Astrocyte of the spinal cord (primary cell): ENCODE measurements around the gene COL26A1.

Source experiments
- DNase-seq: peaks from one replicate; pipeline ENCODE4 v3.0.0; 2011; ENCODE audit warnings: low read depth, low spot score
- H3K4me3 ChIP-seq: 2 replicates; pipeline ENCODE4 v1.5.1; 2011; ENCODE audit warnings: low read depth, mild to moderate bottlenecking, low read length, moderate library complexity
- in situ Hi-C: cut with HindIII; loops from 2 replicates; pipeline ENCODE4 v1.10.0; 2017; ENCODE audit warnings: low sequenced_read_pairs
- TF ChIP-seq, protein P1 (sequence below): IDR thresholded peaks from 2 replicates; pipeline ENCODE4 v1.5.1; 2012; ENCODE audit warnings: low read depth, mild to moderate bottlenecking, low read length, inconsistent platforms

The COL26A1 gene

DNA sequence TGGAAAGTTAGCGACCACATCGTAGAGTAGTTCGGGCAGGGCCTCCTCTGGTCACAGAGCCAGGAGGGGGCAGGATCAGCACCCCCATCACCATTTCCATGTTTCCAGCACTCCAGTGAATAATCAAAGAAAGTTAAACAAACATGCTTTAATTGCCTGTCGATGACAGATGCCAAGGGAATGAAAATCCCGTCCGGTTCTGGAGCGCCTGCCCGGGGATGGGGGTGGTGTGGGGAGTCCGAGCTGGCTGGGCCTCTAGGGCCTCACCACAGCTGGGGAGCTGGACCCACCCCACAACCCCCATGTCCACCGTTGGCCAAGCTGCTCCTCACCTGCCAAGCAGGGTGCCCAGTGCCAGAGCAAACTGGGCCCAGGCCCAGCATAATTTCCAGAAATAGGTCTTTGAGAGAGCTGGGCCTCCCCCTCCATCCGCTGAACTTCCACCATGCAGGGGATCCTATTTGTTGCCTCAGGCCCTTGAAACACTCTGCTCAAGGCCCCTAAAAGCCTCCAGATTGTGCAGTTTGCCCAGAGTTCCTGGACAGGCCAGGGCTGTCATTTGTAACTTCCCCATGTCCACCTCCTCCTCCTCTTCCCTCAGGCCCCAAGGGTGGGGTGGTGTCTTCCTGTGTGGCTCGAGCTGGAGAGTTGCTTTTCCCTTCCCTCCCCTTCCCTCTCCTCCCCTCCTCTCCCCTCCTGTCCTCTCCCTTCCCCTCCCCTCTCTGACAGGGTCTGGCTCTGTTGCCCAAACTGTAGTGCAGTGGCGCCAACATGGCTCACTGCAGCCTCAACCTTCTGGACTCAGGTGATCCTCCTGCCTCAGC lies 165.4 kb downstream of the COL26A1 start:
- no peak for DNase-seq
- no peak overlapping the region for H3K4me3 ChIP-seq
- in situ Hi-C loops, result no loop called here
- TF ChIP-seq, protein P1, sequence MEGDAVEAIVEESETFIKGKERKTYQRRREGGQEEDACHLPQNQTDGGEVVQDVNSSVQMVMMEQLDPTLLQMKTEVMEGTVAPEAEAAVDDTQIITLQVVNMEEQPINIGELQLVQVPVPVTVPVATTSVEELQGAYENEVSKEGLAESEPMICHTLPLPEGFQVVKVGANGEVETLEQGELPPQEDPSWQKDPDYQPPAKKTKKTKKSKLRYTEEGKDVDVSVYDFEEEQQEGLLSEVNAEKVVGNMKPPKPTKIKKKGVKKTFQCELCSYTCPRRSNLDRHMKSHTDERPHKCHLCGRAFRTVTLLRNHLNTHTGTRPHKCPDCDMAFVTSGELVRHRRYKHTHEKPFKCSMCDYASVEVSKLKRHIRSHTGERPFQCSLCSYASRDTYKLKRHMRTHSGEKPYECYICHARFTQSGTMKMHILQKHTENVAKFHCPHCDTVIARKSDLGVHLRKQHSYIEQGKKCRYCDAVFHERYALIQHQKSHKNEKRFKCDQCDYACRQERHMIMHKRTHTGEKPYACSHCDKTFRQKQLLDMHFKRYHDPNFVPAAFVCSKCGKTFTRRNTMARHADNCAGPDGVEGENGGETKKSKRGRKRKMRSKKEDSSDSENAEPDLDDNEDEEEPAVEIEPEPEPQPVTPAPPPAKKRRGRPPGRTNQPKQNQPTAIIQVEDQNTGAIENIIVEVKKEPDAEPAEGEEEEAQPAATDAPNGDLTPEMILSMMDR, result no peak

DNA sequence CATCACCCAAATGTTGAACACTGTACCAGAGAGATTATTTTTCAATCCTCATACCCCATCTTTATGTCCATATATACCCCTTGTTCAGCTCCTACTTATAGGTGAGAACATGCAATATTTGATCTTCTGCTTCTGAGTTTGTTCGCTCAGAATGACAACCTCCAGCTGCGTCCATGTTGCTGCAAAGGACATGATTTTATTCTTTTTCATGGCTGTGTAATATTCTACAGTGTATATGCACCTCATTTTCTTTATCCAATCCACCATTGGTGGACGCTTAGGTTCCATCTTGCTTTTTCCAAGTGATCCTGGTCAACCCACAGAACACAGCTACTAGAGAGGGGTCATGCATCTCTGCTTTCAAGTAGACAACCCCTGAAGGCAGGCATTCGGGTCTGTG lies 166.9 kb downstream of the COL26A1 start:
- H3K4me3 ChIP-seq, result no peak overlapping the region
- in situ Hi-C loops, result no loop called here
- TF ChIP-seq, protein P1, result no peak
- no peak for DNase-seq

DNA sequence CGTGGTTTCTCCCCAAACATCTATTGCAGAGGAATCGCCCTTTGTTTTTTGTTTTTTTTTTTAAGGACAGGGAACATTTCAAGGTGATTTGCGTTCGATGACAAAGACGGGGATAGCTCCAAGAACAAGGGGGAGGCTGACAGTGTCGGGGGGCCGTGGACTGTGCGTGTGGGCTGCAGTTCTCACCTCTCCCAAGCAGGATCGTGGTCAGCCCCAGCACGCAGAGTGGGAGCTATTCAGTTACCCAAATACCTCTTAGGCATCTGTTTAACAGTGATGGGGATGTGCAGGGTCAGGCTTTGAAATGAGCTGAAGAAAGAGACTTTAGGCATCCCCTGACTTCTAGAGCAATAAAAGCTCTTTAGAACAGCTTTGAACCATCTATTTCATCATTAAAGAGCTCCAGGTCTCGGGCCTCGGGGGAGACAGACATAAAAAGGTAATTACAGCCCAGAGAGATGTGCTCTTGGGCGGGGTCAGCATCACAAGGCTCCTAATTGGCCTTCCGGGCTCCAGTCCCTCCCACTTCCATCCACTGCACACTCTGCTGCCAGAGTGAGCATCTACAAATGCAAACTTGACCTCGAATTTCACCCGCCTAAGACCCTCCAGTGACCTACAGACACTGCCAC lies 169.2 kb downstream of the COL26A1 start:
- TF ChIP-seq, protein P1, result no peak
- no peak for DNase-seq
- no peak overlapping the region for H3K4me3 ChIP-seq
- in situ Hi-C loops, result no loop called here

DNA sequence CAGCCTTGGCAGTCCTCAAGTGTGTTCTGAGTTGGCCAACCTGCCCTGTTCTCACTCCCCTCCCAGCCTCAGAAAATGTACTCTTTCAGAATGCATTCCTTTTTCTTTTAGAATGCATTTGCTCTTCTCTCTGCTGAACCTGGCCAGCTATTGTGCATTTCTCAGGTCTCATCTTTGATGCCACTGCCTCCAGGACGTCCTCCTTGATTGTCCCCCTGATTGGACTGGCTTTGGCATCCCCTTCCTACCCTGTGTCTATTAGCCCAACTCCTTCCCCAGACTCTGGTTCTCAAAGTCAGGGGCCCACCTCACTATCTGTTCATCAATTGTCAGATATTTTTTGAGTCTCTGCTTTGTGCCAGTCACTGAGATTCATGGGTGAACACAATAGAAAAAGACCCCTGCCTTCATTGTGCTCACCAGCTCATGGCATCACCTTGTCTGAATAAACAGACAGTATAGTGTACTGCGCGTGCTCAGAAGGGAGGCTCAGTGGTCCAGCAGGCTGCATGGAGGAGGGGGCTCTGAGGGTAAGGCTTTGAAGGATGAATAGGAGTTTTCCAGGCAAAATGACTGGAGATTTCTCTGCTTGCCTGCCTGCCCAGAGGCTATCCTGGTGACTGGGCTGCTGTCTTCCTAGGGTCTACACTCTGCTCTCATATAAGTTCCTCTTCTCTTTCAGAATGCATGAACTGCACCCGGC lies 169.9 kb downstream of the COL26A1 start:
- DNase-seq, result no peak
- in situ Hi-C loops, result no loop called here
- H3K4me3 ChIP-seq, result no peak overlapping the region
- TF ChIP-seq, protein P1, result no peak

- DNase-seq, result no peak
- TF ChIP-seq, protein P1, result no peak
- no peak overlapping the region for H3K4me3 ChIP-seq
- in situ Hi-C loops, result no loop called here
These were observed 170.4 kb downstream of the COL26A1 start for GRCh38 chr7:101533103-101533465.

GRCh38 chr7:101534015-101534803 lies 171.5 kb downstream of the COL26A1 start:
- DNase-seq, result no peak
- in situ Hi-C loops, result no loop called here
- H3K4me3 ChIP-seq, result no peak overlapping the region
- TF ChIP-seq, protein P1, result no peak
